RCC 7860 (cell line): ENCODE measurements around the gene NARF.
"Not testable (repeated sequence)": the region's sequence is repeated elsewhere in the genome, so short reads cannot be mapped to it uniquely, and the experiment has no call there.

Experiments
- DNase-seq: peaks from one replicate; pipeline ENCODE4 v3.0.0-alpha.2; 2015; ENCODE audit warnings: low spot score
- FAIRE-seq: peaks from 2 replicates; lab custom pipeline; 2012; peaks lifted over from hg19 to GRCh38; lab: Jason Lieb, UNC

Gene NARF

DNA sequence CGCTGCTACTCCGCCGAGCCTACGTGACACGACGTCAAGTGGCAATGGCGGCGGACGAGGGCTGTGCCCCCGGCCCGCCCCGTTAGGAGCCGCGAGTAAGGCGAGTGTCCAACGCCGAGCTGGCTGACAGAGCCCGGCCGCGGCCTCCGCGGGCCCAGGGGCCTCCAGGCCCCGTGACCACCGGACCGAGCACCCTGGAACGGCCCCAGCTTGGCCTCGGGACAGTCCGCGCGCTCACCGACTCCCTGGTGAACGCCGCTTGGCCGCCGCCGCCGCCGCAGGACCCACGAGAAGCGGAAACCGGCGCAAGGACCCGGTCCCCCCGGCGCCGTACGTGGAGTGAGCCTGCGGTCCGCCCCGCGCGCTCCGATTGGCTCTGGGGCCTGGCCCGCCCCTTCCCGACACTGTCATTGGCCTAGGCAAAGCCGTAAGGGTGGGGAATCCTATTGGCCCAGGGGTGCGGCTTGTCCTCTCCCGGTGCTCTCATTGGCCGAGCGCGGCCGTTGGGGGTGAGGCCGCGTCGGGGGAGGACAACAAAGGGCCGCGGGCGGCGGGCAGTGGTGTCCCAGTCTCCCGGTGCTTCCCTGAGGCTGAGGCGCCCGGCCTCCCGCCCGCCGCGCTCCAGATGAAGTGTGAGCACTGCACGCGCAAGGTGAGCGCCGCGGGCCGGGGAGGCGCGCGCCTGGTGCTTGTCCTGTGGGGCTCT lies at the start of gene NARF:
Gene NARF, plus strand, starts transcription at position 563 of the 706 bp plus-strand sequence. Its CDS starts 63 bp downstream, at position 626.
- DNase-seq (peak; percentile 97), FAIRE-seq (peak; percentile 57)

GRCh38 chr17:82408938-82409318 lies 49.6 kb upstream of the NARF start:
- no peak for FAIRE-seq
- no peak for DNase-seq

- DNase-seq (no peak), FAIRE-seq (no peak)
Measured at GRCh38 chr17:82410014-82410716, 48.4 kb upstream of the NARF start.

DNA sequence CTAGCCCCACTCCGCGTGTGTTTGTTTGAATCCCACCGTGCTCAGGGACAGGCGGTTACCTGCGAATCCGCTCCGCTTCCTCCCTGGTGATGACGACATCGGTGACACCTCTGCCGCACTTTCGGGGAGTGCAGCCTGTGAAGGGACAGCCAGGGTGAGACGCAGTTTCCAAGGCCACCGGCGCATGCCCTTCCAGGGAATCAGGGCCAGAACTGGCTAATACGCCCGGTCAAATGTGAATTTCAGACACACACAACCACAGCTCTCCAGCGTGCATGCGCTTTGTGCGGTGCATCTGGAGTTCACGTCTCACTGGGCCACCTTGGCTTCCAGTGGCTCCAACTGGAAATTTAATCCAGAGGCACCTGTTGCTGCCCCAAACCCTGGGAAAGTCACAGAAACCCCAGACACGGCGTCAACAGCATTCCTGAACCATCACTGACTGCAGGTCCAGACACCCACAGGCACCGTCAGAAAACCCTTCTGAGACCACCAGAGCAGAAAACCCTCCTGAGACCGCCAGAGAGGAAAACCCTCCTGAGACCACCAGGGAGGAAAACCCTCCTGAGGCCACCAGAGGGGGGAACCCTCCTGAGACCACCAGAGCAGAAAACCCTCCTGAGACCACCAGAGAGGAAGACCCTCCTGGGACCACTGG lies 47.0 kb upstream of the NARF start:
- FAIRE-seq, result no peak
- no peak for DNase-seq

DNA sequence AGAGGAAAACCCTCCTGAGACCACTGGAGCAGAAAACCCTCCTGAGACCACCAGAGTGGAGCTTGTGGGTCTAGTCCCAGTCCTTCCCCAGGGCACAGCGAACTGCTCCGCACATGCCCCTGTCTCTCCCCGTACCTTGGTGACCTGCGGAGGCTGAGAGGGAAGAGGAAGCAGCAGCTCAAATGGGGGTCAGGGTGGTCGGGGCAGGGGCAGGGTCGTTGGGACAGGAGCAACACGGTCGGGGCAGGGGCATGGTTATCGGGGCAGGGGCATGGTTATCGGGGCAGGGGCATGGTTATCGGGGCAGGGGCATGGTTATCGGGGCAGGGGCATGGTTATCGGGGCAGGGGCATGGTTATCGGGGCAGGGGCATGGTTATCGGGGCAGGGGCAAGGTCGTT lies 46.5 kb upstream of the NARF start:
- FAIRE-seq, DNase-seq: not testable (repeated sequence)

DNA sequence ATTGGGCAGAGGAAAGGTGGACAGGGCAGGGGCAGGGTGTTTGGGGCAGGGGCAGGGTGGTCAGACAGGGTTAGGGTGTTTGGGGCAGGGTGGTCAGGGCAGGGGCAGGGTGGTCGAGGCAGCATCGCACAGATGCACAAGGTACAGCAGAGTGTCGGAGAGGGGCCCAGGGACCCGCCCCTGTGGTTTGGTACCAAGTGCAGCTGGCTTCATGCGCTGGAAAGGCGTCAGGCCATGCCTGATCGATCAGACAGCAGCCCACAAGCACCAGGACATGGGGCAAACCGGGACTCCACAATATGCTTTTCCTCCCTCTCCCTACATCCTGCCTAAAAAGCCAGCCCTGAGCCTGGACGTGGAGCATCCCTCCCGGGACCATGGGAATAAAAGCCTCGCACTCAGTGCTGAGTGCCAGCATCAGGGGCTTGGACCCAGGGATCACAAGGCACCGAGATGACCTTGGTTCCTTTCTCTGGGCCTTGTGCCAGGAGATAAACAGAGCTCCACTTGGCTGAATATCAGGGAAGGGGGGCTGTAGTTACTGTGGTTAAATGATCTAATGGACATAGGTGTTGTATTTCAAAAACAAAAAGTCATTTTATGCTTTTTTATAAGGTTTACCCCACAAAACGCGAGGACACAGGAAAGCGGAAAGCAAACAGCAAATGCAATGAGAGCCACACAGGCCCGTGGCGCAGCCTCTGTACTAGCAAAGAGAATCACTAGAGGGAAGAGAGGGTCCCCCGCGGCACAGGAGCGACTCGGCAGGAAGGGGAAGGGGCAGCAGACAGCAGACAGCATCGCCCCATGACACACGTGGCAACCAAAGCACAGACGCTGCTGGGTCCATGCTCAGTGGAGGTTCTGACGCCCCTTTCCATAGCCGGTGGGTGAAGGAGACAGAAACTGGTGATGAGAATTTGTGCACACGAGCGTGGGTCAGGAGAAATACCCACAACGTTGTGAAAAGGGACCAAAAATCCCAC lies 45.7 kb upstream of the NARF start:
- DNase-seq, result no peak
- FAIRE-seq, result no peak

DNA sequence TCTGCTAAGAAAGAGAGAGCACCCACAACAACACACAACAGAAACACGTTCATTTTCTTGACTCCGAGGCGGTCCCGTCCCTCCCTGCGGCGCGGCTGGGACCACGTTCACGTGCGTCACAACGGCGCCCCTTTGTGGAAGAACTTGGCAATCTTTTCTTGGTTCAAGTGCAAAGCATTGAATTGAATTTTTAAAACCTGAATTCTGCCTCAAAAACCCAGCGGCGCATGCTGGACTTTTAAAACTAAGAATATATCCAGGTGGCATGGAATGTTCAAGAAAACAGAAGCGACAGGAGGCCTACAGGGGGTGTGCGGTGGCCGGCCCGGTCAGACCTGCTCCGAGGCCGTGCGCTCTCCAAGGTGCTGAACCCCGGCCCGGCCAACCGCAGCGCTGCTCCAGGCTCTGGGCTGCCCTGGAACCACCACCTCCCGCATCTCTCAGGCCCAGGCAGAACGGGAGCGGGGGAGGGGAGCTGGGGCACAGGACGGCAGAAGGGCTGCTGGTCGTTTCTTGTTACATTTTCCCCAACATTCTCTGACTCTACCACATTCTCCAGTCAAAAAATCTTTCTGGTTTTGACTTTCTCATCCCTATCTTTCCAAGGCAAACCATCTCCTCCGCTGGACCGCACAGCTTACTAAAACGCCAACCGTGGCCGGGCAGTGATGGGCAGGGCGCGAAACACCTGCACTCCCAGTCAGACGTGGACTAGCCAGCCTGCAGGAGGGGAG lies 43.8 kb upstream of the NARF start:
- FAIRE-seq (no peak), DNase-seq (no peak)

- DNase-seq, result no peak
- no peak for FAIRE-seq
Measured at GRCh38 chr17:82415336-82415735, 43.2 kb upstream of the NARF start.

- FAIRE-seq (no peak), DNase-seq (no peak)
Measured at GRCh38 chr17:82415786-82416185, 42.8 kb upstream of the NARF start.

DNA sequence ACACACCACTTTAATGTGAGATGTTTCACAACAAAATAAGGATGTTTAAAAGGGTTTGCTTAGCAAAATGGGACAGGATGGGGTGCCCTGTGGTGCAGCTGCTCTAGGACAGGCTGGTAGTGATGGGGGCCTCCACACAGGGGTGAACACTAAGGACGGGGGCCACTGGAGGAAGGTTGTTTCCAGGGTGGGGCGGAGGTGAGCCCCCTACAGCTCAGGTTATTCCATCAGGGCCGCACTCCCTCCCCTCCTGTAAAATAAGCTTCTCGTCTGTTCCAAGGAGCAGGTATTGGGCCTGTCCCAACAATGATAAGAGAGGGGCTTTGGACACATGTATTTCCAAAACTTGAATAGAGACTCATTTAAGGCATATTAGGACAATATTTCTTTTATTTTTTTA lies 42.3 kb upstream of the NARF start:
- no peak for DNase-seq
- no peak for FAIRE-seq

DNA sequence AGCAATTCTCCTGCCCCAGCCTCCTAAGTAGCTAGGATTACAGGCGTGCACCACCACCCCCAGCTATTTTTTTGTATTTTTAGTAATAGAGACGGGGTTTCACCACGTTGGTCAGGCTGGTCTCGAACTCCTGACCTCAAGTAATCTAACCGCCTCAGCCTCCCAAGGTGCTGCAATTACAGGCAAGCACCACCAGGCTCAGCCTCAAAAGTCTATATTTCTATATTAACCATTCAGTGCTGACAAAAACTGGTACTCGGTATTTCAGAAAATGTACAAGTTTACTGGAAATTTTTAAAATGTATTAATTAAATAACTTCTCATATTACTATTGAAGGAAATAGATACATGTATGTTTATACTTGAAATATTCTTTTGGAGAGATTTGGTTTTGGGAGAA lies 41.8 kb upstream of the NARF start:
- DNase-seq (no peak), FAIRE-seq (no peak)

- no peak for FAIRE-seq
Measured at GRCh38 chr17:82418001-82418986, 40.2 kb upstream of the NARF start, which contains the start of the genes HEXD and OGFOD3. Gene HEXD (plus strand): TSS chr17:82418347. CDS start chr17:82419800, 1,453 bp downstream. Gene OGFOD3 (minus strand): TSS chr17:82418586. CDS start chr17:82418485, 101 bp downstream.

DNA sequence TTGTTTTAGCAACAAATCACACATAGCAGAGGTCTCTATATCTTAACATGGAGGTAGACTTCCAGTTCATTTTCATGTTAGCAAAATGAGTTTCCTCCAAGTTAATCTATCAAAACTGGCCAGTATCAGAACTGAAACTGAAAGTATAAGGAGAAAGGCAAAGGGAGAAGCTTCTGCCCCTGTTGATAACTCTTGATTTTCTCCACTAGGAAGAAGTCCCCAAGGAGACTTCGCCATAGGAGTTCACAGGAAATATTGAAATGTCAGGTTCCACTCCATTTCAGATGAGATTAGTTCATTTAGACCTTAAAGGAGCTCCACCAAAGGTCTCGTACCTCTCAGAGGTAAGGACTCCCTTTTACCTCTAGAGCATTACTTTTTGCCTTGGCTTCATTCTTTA lies 39.0 kb upstream of the NARF start:
- FAIRE-seq (no peak), DNase-seq (no peak)

More at GRCh38 chr17:82418001-82418986, 40.2 kb upstream of the NARF start, which contains the start of the genes HEXD and OGFOD3:
- DNase-seq, result peak; percentile 58

- FAIRE-seq (no peak), DNase-seq (no peak)
Measured at GRCh38 chr17:82424001-82424862, 34.3 kb upstream of the NARF start.

GRCh38 chr17:82424863-82425159 lies 33.7 kb upstream of the NARF start:
- DNase-seq (no peak), FAIRE-seq (no peak)

DNA sequence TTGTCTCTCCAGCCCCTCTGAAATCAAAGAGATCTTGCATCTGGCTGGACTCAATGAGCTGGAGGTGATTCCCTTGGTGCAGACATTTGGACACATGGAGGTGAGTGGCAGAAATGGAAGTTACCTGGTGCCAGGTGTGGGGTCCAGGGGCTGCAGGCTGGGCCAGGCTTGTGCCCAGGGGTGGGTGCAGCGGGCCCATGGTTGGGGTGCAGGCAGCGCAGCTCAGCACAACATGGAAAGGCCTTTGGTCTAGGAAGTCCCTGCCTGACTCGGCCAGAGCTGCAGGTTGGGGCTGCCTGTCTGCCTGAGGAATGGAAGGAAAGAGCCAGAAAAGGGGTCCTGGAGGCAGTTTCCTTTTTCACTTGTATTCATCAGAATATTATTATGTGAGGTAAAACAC lies 30.0 kb upstream of the NARF start:
- FAIRE-seq (no peak), DNase-seq (no peak)

DNA sequence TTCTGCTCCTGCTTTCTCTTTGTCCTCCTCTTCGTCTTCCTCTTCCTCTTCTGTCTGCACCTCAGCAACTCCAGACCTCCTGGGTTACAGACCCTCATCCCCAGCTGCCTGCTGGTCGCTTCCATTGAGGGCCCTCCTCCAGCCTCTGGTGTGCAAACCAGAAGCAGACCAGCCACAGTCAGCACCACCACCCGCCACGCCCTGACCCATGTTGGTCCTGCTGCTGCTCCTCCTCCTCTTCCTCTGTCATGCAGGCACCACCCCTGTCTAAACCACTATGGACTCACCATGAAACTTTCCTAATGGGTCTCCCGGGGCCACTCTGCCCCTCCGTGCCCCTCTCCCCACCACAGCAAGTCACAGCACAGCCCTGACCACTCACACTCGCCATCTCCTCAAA lies 28.7 kb upstream of the NARF start:
- FAIRE-seq, result no peak
- no peak for DNase-seq

DNA sequence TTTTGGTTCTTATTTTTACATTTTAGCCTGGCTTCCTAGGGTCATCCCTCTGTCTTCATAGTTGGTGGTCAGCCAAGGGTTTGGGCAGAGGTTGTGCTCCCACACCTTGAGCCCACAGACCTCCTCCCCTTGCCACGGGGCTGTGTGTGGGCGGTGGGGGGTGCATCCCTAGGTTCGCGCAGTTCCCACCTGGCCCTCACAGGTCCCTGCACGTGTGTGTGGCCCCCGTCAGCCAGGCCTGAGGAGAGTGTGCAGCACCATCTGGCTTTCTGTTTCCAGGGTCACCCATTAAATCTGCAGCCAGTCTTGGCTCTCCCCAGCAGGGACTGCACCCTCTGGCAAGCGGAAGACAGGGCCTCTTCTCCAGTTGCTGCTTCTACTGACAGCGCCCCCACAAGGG lies 26.5 kb upstream of the NARF start:
- no peak for FAIRE-seq
- DNase-seq, result no peak
